ENCODE data around the gene DNAAF5.

Gene DNAAF5

DNA sequence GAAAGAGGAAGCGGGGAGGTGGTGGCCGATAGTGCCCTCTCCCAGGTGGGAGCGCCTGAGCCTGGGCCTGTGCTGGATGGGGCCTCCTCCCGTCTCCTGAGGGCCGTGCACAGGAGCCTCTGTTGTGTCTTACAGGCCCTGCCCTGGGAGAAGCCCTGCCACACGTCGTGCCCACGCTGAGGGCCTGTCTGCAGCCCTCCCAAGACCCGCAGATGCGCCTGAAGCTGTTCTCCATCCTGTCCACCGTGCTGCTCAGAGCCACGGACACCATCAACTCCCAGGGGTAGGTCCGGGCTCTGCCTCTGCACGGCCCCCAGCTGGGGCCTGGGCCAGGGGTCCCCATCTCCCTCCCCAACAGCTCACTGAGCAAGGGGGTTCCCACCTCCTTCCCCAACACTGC, 43.8 kb downstream of the DNAAF5 start:
- Histone ChIP-seq H3K4me3 (ENCODE audit: low read length, poor library complexity, severe bottlenecking) (no peak overlapping the region), H3K9ac (ENCODE audit: low read depth, low read length, poor library complexity, severe bottlenecking) (no peak overlapping the region), H3K9me2 (replicated peaks; ENCODE audit: low read depth, low read length) (no peaks in the 10 kb centered on the region), H2AFZ (ENCODE audit: low read length) (no peak overlapping the region), H3K4me1 (ENCODE audit: insufficient read depth, low read length, poor library complexity, severe bottlenecking) (no peaks in the 10 kb centered on the region), H3K9me3 (ENCODE audit: insufficient read depth, low read depth, low read length) (no peaks in the 10 kb centered on the region), H3K79me2 (ENCODE audit: insufficient read depth, low read length) (no peaks in the 10 kb centered on the region), H3K36me3 (ENCODE audit: insufficient read depth, low read length) (peaks cover 19% of the 10 kb centered on the region; the same call in 1 of the 2 replicates), H4K20me1 (ENCODE audit: insufficient read depth, low read length, poor library complexity, severe bottlenecking) (no peaks in the 10 kb centered on the region), H3K27me3 (ENCODE audit: insufficient read depth, low read length, poor library complexity, severe bottlenecking) (no peaks in the 10 kb centered on the region), H3K4me2 (ENCODE audit: low read depth, low read length, poor library complexity, severe bottlenecking) (no peak overlapping the region), H3F3A (ENCODE audit: low read depth) (no peaks in the 10 kb centered on the region)
- TF ChIP-seq, protein P1, sequence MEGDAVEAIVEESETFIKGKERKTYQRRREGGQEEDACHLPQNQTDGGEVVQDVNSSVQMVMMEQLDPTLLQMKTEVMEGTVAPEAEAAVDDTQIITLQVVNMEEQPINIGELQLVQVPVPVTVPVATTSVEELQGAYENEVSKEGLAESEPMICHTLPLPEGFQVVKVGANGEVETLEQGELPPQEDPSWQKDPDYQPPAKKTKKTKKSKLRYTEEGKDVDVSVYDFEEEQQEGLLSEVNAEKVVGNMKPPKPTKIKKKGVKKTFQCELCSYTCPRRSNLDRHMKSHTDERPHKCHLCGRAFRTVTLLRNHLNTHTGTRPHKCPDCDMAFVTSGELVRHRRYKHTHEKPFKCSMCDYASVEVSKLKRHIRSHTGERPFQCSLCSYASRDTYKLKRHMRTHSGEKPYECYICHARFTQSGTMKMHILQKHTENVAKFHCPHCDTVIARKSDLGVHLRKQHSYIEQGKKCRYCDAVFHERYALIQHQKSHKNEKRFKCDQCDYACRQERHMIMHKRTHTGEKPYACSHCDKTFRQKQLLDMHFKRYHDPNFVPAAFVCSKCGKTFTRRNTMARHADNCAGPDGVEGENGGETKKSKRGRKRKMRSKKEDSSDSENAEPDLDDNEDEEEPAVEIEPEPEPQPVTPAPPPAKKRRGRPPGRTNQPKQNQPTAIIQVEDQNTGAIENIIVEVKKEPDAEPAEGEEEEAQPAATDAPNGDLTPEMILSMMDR (conservative IDR thresholded peaks at IDR 0.05; ENCODE audit: low read length) = no peak
- TF ChIP-seq EZH2phosphoT487 (IDR thresholded peaks at IDR 0.05; ENCODE audit: borderline replicate concordance) = no peak

DNA sequence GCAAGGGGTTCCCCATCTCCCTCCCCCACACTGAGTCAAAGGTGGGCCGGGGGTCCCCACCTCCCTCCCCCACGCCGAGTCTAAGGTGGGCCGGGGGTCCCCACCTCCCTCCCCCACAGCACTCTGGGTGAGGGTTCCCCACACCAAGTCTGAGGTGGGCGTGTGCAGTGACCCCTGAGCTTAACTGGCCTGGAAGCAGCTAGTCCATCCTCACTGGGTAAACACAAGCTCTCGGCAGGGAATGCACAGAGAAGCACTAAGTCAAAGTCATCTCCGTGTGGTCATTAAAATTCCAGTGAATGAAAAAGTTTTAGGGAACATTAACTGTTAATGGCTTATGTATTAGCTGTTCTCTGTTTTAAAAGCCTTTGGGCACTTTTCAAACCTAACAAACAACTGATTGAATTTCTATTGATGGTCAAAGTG, 44.3 kb downstream of the DNAAF5 start:
- no peak overlapping the region for H3K4me2 ChIP-seq (ENCODE audit: low read depth, low read length, poor library complexity, severe bottlenecking)
- no peaks in the 10 kb centered on the region for H3K9me3 ChIP-seq (ENCODE audit: insufficient read depth, low read depth, low read length)
- H3K27me3 ChIP-seq (ENCODE audit: insufficient read depth, low read length, poor library complexity, severe bottlenecking) = no peaks in the 10 kb centered on the region
- no peaks in the 10 kb centered on the region for H4K20me1 ChIP-seq (ENCODE audit: insufficient read depth, low read length, poor library complexity, severe bottlenecking)
- no peak overlapping the region for H3K4me3 ChIP-seq (ENCODE audit: low read length, poor library complexity, severe bottlenecking)
- no peaks in the 10 kb centered on the region for H3K79me2 ChIP-seq (ENCODE audit: insufficient read depth, low read length)
- no peaks in the 10 kb centered on the region for H3F3A ChIP-seq (ENCODE audit: low read depth)
- H3K9ac ChIP-seq (ENCODE audit: low read depth, low read length, poor library complexity, severe bottlenecking) = no peak overlapping the region
- no peak for TF ChIP-seq EZH2phosphoT487 (IDR thresholded peaks at IDR 0.05; ENCODE audit: borderline replicate concordance)
- TF ChIP-seq, protein P1 (conservative IDR thresholded peaks at IDR 0.05; ENCODE audit: low read length) = no peak
- no peaks in the 10 kb centered on the region for H3K4me1 ChIP-seq (ENCODE audit: insufficient read depth, low read length, poor library complexity, severe bottlenecking)
- no peak overlapping the region for H2AFZ ChIP-seq (ENCODE audit: low read length)
- no peaks in the 10 kb centered on the region for H3K9me2 ChIP-seq (replicated peaks; ENCODE audit: low read depth, low read length)
- peaks cover 19% of the 10 kb centered on the region; the same call in 1 of the 2 replicates for H3K36me3 ChIP-seq (ENCODE audit: insufficient read depth, low read length)

DNA sequence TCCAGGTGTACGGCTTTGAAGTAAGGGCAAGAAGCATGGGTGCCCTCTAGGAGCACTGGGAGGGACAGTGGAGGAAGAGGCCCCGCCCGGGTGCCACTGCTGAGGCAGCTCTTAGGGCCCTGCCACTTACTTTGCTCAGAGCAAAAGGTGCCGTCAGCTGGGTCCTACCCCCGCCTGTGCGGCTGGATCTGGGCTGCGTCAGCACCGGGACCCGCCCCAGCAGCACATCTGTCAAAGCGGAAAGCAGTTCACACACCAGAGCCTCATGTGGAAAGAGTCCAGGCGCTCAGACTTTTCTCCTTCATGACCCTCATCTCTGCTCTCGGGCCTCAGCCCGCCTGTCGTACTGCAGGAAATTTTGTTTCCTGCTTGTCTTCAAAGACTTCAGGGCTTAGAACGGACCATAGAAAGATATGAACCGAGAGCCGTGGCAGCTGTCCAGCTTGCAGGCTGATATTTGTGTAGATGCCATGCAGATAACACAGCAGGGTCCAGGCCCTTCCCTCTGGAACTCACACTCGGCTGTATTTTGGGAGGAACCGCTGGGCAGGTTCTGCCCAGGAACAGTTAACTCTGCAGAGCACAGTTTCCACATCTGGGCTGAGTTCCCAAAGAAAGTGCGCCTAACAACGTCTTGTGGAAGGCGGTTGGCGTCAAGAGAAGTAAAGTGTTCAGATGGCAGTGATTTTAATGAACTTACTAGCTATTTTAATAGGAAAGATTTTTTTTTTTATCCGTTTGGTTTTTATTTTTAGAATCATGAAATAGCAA, 44.9 kb downstream of the DNAAF5 start:
- Histone ChIP-seq H3K9ac (ENCODE audit: low read depth, low read length, poor library complexity, severe bottlenecking) (no peak overlapping the region), H3K4me1 (ENCODE audit: insufficient read depth, low read length, poor library complexity, severe bottlenecking) (no peaks in the 10 kb centered on the region), H3K36me3 (ENCODE audit: insufficient read depth, low read length) (peaks cover 14% of the 10 kb centered on the region; the same call in 1 of the 2 replicates), H3K9me3 (ENCODE audit: insufficient read depth, low read depth, low read length) (no peaks in the 10 kb centered on the region), H2AFZ (ENCODE audit: low read length) (no peak overlapping the region), H3K4me3 (ENCODE audit: low read length, poor library complexity, severe bottlenecking) (no peak overlapping the region), H3F3A (ENCODE audit: low read depth) (no peaks in the 10 kb centered on the region), H3K79me2 (ENCODE audit: insufficient read depth, low read length) (no peaks in the 10 kb centered on the region), H3K9me2 (replicated peaks; ENCODE audit: low read depth, low read length) (no peaks in the 10 kb centered on the region), H3K27me3 (ENCODE audit: insufficient read depth, low read length, poor library complexity, severe bottlenecking) (no peaks in the 10 kb centered on the region), H3K4me2 (ENCODE audit: low read depth, low read length, poor library complexity, severe bottlenecking) (no peak overlapping the region), H4K20me1 (ENCODE audit: insufficient read depth, low read length, poor library complexity, severe bottlenecking) (no peaks in the 10 kb centered on the region)
- no peak for TF ChIP-seq EZH2phosphoT487 (IDR thresholded peaks at IDR 0.05; ENCODE audit: borderline replicate concordance)
- TF ChIP-seq, protein P1 (conservative IDR thresholded peaks at IDR 0.05; ENCODE audit: low read length) = no peak
